IPS-NIHi11 (cell line): Measurements from ENCODE around the gene ZNF292.
"Not testable (repeated sequence)": the region's sequence is repeated elsewhere in the genome, so short reads cannot be mapped to it uniquely, and the experiment has no call there.

Source experiments
- DNase-seq: peaks from one replicate; pipeline ENCODE4 v3.0.0; 2012; ENCODE audit warnings: mixed read lengths, low spot score

ZNF292 gene

GRCh38 chr6:87154993-87155841, at the start of gene ZNF292:
TSS of gene ZNF292 (plus strand) at chr6:87155565. CDS start at chr6:87155592, 27 bp downstream.
- DNase-seq: peak; percentile 90

GRCh38 chr6:87105823-87106222, 49.5 kb upstream of the ZNF292 start:
- DNase-seq: no peak

DNA sequence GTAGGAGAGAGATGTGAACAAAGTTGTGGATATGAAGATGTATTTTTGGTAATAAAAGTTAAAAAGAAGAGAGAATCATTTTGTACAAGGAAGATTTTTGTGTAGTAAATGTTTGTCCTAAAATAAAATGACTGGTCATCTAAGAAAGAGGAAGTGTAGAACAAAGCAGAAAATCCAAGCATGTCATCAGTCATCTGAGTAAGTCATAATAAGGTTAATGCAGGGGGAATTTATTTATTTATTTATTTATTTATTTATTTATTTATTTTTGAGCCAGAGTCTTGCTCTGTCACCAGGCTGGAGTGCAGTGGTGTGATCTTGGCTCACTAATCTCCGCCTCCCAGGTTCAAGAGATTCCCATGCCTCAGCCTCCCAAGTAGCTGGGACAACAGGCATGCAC, 44.7 kb upstream of the ZNF292 start:
- DNase-seq: no peak

GRCh38 chr6:87115402-87116135, 39.8 kb upstream of the ZNF292 start:
- DNase-seq: no peak

- no peak for DNase-seq
Observed at GRCh38 chr6:87116922-87117321, 38.4 kb upstream of the ZNF292 start.

DNA sequence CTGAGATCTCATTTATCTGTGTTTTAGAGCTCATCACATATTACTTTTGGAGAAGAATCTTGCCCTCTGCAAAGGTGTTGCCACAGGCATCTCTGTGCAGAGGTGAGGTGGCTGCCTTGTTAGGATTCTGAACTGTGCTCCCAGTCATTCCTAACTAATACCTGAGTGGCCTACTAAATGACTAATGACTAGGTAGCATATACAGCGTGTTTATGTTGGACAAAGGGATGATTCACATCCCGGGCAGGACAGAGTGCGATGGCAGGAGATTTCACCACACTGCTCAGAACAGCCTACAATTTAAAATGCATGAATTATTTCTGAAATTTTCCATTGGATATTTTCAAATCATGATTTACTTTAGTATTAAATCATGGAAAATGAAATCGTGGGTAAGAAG, 37.3 kb upstream of the ZNF292 start:
- DNase-seq: no peak

- DNase-seq: peak; percentile 25
Observed at GRCh38 chr6:87122477-87122876, 32.9 kb upstream of the ZNF292 start.

- DNase-seq: no peak
Observed at GRCh38 chr6:87124074-87124473, 31.3 kb upstream of the ZNF292 start.

- no peak for DNase-seq
Observed at GRCh38 chr6:87126501-87126900, 28.9 kb upstream of the ZNF292 start.

DNA sequence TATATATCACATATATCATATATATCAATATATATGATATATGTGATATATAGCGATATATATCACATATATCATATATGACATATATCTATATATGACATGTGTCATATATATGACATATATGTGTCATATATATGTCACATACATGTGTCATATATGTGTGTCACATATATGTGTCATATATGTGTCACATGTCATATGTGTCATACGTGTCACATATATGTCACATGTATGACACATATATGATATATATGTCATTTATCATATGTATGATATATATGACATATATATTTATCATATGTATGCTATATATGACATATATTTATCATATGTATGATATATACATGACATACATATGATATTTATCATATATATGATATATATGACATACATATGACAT, 27.6 kb upstream of the ZNF292 start:
- no peak for DNase-seq

DNA sequence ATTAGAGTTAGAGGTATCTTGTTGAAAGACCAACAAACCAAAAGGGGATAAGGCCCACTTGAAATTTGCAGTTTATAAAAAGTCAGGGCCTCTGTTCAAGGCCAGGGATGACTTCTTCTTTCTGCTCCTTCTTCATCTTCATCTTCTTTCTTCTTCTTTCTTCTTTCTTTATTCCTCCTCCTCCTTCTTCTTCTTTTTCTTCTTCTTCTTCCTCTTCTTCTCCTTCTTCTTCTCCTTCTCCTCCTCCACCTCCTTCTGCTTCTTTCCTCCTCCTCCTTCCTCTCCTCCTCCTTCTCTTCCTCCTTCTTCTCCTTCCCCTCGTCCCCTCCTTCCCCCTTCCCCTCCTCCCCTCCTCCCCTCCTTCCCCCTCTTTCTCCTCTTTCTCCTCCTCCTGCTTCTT, 18.4 kb upstream of the ZNF292 start:
- no peak for DNase-seq

GRCh38 chr6:87139236-87139635, 16.1 kb upstream of the ZNF292 start:
- peak; percentile 54 for DNase-seq

GRCh38 chr6:87139927-87140326, 15.4 kb upstream of the ZNF292 start:
- DNase-seq: not testable (repeated sequence)

- no peak for DNase-seq
Observed at GRCh38 chr6:87146363-87146762, 9.0 kb upstream of the ZNF292 start.

DNA sequence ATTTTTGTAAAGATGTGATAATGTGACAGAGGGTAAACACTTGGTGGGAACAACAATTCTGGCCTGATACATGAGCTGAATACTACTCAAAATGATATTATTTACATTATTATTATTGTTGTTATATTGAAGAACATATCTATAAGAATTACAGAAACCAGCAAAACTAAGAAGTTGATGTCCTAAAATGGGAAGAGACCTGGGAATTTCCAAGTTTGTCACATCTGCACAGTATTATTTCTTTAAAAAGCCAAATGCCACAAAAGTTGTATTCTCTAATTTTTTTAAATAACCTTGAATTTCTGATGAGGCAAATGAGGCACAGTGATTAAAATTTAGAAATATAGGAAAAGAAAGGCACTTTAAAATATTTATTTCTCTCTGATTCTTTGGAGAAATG, 5.0 kb upstream of the ZNF292 start:
- no peak for DNase-seq

DNA sequence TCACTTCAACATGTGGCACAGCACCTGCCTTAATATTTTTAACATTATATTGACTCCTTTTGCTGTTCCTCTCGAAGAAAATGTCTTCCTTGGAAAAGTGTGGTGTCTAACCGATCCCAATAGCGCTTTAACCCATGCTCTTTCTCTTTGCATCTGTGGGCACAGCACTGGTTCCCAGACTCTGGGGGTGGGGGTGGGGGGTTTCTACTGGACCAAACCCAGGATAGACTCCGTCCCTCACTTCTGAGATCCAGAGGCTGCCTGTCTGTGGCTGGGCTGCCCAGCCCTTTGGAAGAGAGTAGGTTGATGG, 3.9 kb upstream of the ZNF292 start:
- DNase-seq: no peak

DNA sequence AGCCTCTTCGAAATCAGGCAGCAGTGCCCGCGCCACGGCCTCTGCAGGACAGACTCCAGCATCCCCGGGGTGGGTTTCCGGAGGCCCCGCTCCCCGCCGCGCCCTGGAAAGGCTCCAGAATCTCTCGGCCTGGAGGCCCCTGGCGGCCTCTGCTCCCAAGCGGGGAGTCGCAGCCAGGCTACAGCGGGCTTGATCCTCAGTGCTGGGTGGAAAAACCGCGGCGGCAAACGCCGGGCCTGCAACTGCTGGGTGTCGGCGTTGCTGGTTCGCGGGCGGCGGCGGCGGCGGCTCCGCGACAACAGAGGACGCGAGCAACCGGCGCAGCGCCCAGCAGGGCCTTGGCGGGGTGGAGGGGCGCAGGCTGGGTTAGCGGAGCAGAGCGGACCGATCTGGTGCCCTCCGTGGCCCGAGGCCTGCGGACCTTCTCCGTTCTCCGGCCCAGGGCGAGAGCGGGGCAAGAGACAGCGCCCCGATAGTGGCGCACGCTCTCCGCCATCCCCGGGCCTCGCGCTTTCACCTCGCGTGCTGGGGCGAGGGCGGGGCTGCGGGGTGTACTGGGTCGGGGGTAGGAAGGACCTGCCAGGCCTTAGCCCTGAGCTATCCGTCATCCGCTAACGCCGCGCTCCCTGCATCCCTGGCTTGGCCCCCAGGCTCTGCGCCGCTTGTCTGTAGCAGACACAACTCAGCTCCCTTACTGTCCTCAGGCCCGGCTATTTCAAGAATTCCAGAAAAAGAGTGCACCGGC, 3.4 kb upstream of the ZNF292 start:
- peak; percentile 46 for DNase-seq

- DNase-seq: no peak
Observed at GRCh38 chr6:87152526-87152955, 2.8 kb upstream of the ZNF292 start.

- DNase-seq: peak; percentile 43
Observed at GRCh38 chr6:87154641-87154992, 748 bp upstream of the ZNF292 start.

DNA sequence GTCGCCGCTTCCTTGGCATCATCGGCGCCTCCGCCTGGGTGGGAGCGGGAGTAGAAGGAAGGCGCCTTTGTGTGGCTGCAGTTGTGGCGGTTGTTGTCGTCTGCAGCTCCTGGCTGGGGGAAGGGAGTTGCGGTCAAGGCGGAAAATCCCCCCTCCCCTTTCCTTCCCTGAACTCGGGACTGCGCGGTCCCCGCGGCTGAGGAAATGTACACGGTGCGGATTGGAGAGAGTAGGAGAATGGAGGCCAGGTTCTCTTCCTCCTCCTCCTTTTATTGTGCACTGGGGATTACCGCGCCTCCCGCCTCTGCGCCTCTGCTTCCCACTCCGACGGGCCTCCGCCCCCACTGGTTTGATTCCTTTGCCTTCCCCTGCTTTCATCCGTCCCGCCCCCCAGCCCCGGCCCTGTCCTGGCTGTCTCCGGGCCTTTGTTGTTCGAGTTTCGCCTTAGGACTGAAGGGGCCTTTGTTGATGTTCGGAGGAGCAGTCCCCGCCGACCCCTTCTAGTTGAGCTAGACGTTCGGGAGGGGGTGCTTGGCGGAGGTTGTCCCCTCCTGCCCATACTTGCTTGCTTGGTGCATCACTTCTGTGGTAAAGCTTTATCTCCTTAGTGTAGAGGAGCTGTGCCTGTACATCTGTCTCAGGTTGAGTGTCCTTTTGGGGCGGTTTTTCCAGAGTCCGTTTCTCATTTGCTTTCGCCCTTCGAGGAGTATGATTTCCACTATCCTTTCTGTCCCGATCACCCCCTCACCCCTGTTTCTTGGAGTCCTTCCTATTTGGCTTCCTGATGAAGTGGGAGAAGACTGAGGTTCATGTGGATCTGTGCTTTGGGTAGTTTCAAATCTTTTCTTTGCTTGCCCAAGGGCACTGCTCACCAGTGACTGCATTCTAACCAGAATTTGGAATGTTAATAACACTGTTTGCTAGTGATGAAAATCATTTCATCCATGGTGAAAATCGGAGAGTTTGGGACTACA, 764 bp downstream of the ZNF292 start:
- DNase-seq: peak; percentile 61

- DNase-seq: not testable (repeated sequence)
Observed at GRCh38 chr6:87157596-87157995, 2.2 kb downstream of the ZNF292 start.

- DNase-seq: no peak
Observed at GRCh38 chr6:87161299-87161698, 5.9 kb downstream of the ZNF292 start.
